C4-2B (cell line): ENCODE measurements around the gene KNDC1.

ENCODE experiments used
- ZFX ChIP-seq: fragments of 450-650 bp; IDR thresholded peaks from 2 replicates; pipeline ENCODE4 v1.6.1; 2017
- TF ChIP-seq, protein P1 (sequence below): fragments of 450-650 bp; conservative IDR thresholded peaks from 2 replicates; pipeline ENCODE4 v1.5.1; 2017; ENCODE audit warnings: mild to moderate bottlenecking

DNA sequence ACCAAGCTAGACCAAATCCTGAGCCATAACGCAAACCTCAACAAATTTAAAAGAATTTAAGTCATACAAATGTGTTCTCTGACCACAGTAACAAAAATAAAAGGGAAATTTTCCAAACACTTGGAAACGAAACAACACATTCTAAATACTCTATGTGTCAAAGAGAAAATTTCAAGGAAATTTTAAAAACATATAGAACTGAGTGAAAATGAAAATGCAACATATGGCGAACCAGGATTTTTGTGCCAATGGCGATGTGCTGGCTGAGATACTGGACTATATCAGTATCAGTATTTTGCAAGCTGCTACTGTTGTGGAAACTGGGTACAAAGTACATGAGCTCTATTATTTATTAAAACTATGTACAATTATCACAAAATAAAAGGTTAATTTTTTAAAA is 34.1 kb downstream of the KNDC1 start:
- TF ChIP-seq, protein P1, sequence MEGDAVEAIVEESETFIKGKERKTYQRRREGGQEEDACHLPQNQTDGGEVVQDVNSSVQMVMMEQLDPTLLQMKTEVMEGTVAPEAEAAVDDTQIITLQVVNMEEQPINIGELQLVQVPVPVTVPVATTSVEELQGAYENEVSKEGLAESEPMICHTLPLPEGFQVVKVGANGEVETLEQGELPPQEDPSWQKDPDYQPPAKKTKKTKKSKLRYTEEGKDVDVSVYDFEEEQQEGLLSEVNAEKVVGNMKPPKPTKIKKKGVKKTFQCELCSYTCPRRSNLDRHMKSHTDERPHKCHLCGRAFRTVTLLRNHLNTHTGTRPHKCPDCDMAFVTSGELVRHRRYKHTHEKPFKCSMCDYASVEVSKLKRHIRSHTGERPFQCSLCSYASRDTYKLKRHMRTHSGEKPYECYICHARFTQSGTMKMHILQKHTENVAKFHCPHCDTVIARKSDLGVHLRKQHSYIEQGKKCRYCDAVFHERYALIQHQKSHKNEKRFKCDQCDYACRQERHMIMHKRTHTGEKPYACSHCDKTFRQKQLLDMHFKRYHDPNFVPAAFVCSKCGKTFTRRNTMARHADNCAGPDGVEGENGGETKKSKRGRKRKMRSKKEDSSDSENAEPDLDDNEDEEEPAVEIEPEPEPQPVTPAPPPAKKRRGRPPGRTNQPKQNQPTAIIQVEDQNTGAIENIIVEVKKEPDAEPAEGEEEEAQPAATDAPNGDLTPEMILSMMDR: no peak
- no peak for TF ChIP-seq ZFX
